ENCODE results near the gene SORBS1. TPM values are rescaled to one million over a fixed set of nuclear protein-coding genes. Genes with fewer than 3 reads are reported as not detected.
A peak's percentile ranks its signal among the peaks of the same experiment; 100 is the strongest.

The SORBS1 gene
- total RNA-seq, 1 experiment from 2014 or later, result 5.4 TPM

- DNase-seq (ENCODE audit: low read depth), result no peak
Observed at GRCh38 chr10:95414016-95414830, 146.9 kb downstream of the SORBS1 start.

- no peak for DNase-seq (ENCODE audit: low read depth)
Observed at GRCh38 chr10:95413588-95413987, 147.6 kb downstream of the SORBS1 start.

DNA sequence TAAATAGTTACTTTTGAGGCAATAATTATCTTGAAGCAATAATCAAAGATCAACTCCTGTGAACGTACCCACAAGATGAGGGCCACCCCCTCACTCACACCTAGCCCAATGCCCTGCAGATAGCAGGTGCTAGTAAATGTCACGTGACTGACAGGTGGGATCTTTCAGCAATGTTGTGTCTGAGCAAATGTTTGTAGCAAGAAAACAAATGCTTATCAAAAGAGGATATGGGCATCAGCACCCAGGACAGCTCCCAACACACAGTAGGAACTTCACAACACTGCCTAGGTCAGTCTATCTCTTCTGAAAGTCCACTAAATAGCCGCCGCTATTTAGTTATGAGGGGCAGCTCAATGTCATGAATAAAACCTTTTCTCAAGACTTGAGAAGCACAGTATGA, 149.5 kb downstream of the SORBS1 start:
- DNase-seq (ENCODE audit: low read depth), result no peak

DNA sequence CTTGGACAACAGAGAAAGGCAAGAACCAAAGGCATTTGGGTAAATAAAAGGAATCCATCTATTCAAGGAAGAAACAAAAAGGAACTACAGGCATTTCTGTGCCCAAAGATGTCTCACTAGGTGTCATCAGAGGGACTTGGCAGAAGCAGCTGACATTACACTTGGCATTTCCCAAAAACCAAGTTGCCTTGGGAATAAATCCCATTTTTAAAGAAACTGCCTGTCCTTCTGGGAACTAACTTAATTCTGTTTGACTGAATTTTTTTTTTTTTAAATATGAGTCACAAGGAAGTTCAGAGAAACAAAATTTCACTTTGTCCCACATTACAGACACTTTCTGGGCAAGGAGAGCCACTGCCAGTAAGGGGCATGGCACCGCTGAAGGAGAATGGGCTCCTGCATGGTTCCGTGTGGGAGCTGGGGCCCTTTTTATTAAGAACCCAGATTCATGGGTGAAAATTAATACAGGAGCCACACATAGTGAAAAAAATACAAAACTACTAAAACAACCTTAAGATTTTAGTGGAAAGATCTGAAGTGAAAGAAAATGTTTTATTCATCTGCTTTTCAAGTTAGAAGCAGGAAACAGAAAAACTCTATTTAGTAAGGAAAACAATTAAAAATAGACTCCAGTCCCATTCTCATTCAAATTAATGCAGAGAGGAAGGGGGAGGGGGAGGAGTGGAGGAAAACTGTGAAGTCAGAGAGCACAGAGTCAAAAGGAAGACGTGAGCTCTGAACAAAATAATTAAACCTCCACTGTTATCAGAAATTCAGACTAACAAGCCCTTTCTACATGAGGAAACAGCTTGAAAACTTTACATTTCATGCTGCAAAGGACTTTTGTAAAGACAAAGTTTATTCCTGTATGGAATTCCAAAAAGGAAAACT, 151.9 kb downstream of the SORBS1 start:
- peak; percentile 30 for DNase-seq (ENCODE audit: low read depth)

GRCh38 chr10:95408148-95408960, 152.8 kb downstream of the SORBS1 start:
- peak; percentile 49 for DNase-seq (ENCODE audit: low read depth)

DNA sequence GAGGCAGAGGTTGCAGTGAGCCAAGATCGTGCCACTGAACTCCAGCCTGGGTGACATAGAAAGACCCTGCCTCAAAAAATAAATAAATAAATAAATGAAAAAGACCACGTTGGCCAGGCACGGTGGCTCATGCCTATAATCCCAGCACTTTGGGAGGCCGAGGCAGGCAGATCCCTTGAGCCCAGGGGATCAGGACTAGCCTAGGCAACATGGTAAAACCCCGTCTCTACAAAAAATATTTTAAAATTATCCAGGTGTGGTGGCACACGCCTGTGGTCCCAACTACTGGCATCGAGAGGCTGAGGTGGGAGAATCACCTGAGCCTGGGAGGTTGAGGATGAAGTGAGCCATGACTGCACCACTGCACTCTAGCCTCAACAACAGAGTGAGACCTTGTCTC, 153.6 kb downstream of the SORBS1 start:
- no peak for DNase-seq (ENCODE audit: low read depth)

DNA sequence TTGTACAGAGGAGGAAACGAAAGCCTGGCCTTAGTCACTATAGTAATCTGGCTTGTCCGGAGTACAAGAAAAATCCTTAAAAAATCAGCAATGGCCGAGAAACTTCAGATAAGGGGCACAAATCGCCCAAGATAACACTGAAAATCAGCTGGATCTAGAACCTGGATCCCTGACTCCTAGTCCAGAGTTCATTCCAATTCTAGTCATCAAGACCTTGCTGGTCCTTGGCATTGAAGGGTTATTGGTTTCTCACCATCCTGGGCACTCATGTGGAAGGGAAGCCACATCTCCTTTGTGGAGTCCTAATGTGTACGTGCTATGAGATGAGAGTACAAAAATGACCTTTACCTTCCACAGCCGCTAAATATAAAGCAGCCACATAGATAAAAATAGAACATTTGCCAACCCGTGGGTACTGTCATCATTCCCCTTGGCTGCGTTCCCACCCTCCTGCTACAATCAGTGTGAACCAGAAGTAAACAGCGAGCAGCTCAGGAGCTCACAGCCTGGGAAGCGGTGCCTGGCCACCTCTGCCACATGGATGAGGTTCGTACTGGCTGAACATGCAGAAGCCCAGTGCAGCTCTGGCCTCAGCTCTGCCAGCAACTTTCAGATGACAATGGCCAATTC, 154.4 kb downstream of the SORBS1 start:
- peak; percentile 55 for DNase-seq (ENCODE audit: low read depth)

DNA sequence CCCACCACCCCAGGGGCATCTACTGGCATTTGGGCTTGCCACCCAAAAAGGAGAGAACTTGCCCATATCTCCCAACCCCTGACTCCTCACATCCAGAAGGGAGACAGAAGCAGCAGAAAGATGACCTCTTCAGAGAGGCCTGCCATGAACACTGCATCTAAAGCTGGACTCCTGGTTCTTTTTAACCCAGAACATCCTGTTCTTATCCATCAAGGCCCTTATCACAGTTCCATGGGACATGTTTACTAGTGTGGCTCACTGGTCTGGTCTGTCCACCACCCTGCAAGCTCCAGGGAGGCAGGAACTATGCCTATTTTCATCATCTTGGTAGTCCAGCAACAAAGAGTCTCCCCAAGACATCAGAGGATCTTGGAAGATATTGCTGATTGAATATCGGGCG, 155.5 kb downstream of the SORBS1 start:
- no peak for DNase-seq (ENCODE audit: low read depth)

- no peak for DNase-seq (ENCODE audit: low read depth)
Observed at GRCh38 chr10:95404864-95405263, 156.3 kb downstream of the SORBS1 start.

- DNase-seq (ENCODE audit: low read depth), result no peak
Observed at GRCh38 chr10:95404462-95404858, 156.7 kb downstream of the SORBS1 start.

- no peak for DNase-seq (ENCODE audit: low read depth)
Observed at GRCh38 chr10:95403700-95404461, 157.3 kb downstream of the SORBS1 start.

DNA sequence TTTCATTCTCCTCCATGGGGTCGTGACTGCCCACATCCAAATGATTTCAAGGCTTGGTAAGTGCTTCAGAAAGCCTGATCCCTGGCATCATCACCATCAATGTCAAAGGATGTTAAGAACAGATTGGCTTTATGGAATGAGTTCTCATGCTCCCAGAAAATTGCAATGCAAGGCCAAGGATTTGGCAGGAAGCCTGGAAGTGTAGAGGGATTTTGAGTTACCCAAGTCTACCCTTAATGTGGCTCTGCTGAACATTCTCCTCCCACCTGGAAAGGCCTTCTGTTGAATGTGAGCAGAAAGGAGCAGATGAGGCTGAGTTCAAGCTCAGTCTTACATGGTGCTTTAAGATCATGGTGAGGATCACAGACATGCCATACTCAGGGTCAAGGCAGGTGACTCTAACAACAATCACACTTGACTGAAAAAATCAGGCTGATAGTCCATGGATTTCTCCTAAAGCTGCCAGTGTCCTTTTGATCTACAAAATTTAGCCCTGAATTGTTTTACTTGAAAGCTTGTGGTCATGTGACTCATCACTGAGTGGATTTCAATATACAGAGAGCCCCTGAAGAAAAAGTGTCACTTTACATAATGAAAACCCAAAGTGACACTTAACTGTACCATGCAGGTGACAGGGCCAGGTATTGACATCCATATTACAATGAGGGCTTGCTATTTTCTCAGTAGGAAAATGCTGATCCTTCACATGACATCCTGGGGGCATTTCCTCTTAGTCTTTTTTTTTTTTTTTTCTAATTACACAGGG, 159.3 kb downstream of the SORBS1 start:
- no peak for DNase-seq (ENCODE audit: low read depth)

- DNase-seq (ENCODE audit: low read depth), result no peak
Observed at GRCh38 chr10:95400787-95401186, 160.4 kb downstream of the SORBS1 start.

GRCh38 chr10:95399183-95399582, 162.0 kb downstream of the SORBS1 start:
- no peak for DNase-seq (ENCODE audit: low read depth)

- DNase-seq (ENCODE audit: low read depth), result no peak
Observed at GRCh38 chr10:95397747-95398146, 163.4 kb downstream of the SORBS1 start.

DNA sequence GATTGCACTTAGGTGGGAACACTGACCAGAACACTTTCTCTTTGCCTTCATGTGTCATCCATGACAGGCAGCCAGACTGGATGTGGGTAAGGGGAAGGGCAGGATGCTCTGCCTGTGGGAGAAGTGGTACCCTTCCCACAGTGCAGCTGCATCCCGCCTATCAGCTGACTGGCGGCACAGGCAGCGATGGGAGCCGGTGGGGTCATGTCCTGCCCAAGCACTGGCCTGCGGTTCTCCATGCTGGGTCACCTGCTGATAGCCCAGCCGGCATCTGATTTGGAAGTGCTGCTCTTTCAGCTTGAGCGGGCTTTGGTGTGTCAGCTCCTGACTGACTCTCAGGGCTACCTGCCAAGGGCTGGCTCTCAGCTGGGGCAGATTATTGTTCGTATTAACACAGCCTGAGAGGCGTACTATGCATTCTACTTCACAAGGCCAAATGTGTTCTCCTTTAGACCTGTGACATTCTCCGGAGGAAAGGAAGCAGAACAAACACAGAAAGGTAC, 165.2 kb downstream of the SORBS1 start:
- no peak for DNase-seq (ENCODE audit: low read depth)

DNA sequence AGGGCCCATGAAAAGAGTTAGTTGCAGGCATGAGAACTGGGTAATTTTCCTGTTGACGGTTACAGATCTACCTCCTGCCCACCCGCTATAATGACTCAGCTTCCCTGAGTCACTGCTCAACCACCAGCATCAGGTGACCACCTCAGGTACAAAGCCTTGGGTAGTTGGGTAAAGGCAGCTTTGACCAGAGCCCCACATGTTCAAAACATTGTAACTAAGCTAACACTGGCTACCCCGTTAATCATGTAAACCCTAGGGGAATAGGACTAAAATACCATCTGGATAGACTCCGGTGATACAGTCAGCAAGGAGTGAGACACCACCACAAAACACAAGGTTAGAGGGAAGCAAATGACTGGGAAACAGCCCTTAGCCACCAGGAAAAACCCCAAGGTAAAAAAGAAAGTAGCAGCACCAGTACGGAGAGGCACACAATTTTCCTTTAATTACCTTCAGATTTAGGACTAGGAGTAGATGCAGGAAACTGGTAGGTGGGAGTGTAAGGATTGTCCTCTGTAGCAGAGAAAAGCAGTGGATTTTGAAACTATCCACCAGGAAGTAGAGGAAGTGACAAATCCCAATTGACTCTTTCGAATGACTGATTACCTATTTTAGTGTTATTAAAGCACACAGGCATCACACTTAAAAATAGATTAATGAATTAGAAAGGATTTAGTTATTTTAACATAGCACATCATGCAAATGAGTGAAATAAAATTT, 166.8 kb downstream of the SORBS1 start:
- peak; percentile 84 for DNase-seq (ENCODE audit: low read depth)

- no peak for DNase-seq (ENCODE audit: low read depth)
Observed at GRCh38 chr10:95392681-95393164, 168.4 kb downstream of the SORBS1 start.

GRCh38 chr10:95392217-95392584, 169.0 kb downstream of the SORBS1 start:
- DNase-seq (ENCODE audit: low read depth), result no peak

Data from Daoy (cell line).